H9 (cell line): ENCODE measurements around the gene ALOX5. TPM values are rescaled to one million over a fixed set of nuclear protein-coding genes. Genes with fewer than 3 reads are reported as not detected.

Experiments
- DNase-seq: peaks from one replicate; pipeline ENCODE4 v3.0.0-alpha.2; 2017
- H2AFZ ChIP-seq: one replicate; pipeline ENCODE4 v1.6.1; 2013; ENCODE audit warnings: mild to moderate bottlenecking, low read length, control low read depth, moderate library complexity
- H2AK5ac ChIP-seq: 2 replicates; pipeline ENCODE4 v1.6.1; 2013; ENCODE audit warnings: low read length, control low read depth, mixed read lengths; ENCODE audit not compliant: insufficient read length
- H2BK120ac ChIP-seq: one replicate; pipeline ENCODE4 v1.6.1; 2013; ENCODE audit warnings: low read depth, mild to moderate bottlenecking, low read length, control low read depth, inconsistent platforms; ENCODE audit not compliant: poor library complexity, severe bottlenecking
- H2BK12ac ChIP-seq: 2 replicates; pipeline ENCODE4 v1.6.1; 2013; ENCODE audit warnings: low read length, control low read depth, mixed read lengths, low read depth; ENCODE audit not compliant: insufficient read length
- H2BK15ac ChIP-seq: 2 replicates; pipeline ENCODE4 v1.6.1; 2013; ENCODE audit warnings: low read depth, low read length, control low read depth
- H2BK20ac ChIP-seq: one replicate; pipeline ENCODE4 v1.6.1; 2013; ENCODE audit warnings: low read depth, mild to moderate bottlenecking, low read length, control low read depth, inconsistent platforms; ENCODE audit not compliant: poor library complexity, severe bottlenecking
- H2BK5ac ChIP-seq: 2 replicates; pipeline ENCODE4 v1.6.1; 2013; ENCODE audit warnings: low read length, control low read depth, mixed read lengths; ENCODE audit not compliant: insufficient read length
- H3K14ac ChIP-seq: 2 replicates; pipeline ENCODE4 v1.6.1; 2013; ENCODE audit warnings: low read length, control low read depth; ENCODE audit not compliant: insufficient read depth
- H3K18ac ChIP-seq: 2 replicates; pipeline ENCODE4 v1.6.1; 2013; ENCODE audit warnings: low read depth, mild to moderate bottlenecking, mixed read lengths, low read length, control low read depth; ENCODE audit not compliant: insufficient read length
- H3K23ac ChIP-seq: 2 replicates; pipeline ENCODE4 v1.6.1; 2013; ENCODE audit warnings: low read length, control low read depth, mixed read lengths, low read depth; ENCODE audit not compliant: insufficient read length
- H3K23me2 ChIP-seq: 2 replicates; pipeline ENCODE4 v1.6.1; 2013; ENCODE audit warnings: low read depth, mild to moderate bottlenecking, mixed read lengths, low read length, control low read depth; ENCODE audit not compliant: insufficient read length, poor library complexity, severe bottlenecking
- H3K27ac ChIP-seq: 2 replicates; pipeline ENCODE4 v1.5.1; 2013; ENCODE audit warnings: low read length, control low read depth, mixed read lengths, low read depth; ENCODE audit not compliant: insufficient read length
- H3K27me3 ChIP-seq: 2 replicates; pipeline ENCODE4 v1.6.1; 2013; ENCODE audit warnings: low read length, control low read depth, inconsistent platforms; ENCODE audit not compliant: insufficient read depth
- H3K4ac ChIP-seq: 2 replicates; pipeline ENCODE4 v1.6.1; 2013; ENCODE audit warnings: low read depth, mild to moderate bottlenecking, control low read depth, inconsistent platforms, low read length, moderate library complexity
- H3K4me1 ChIP-seq: 2 replicates; pipeline ENCODE4 v1.6.1; 2013; ENCODE audit warnings: low read length, control low read depth, inconsistent platforms; ENCODE audit not compliant: insufficient read depth
- H3K4me2 ChIP-seq: 2 replicates; pipeline ENCODE4 v1.6.1; 2013; ENCODE audit warnings: low read length, control low read depth, mixed read lengths; ENCODE audit not compliant: insufficient read length, insufficient read depth
- H3K56ac ChIP-seq: 2 replicates; pipeline ENCODE4 v1.6.1; 2013; ENCODE audit warnings: low read depth, mild to moderate bottlenecking, mixed read lengths, low read length, control low read depth; ENCODE audit not compliant: insufficient read length
- H3K79me1 ChIP-seq: 2 replicates; pipeline ENCODE4 v1.6.1; 2013; ENCODE audit warnings: low read depth, mild to moderate bottlenecking, moderate library complexity, low read length, control low read depth, inconsistent platforms; ENCODE audit not compliant: insufficient read depth, poor library complexity, severe bottlenecking
- H3K79me2 ChIP-seq: 2 replicates; pipeline ENCODE4 v1.6.1; 2013; ENCODE audit warnings: low read length, control low read depth, inconsistent platforms; ENCODE audit not compliant: insufficient read depth
- H3K9ac ChIP-seq: 2 replicates; pipeline ENCODE4 v1.6.1; 2013; ENCODE audit warnings: low read length, control low read depth, mixed read lengths; ENCODE audit not compliant: insufficient read length; ENCODE audit errors: extremely low read depth
- H3K9me3 ChIP-seq: one replicate; pipeline ENCODE4 v1.6.1; 2013; ENCODE audit warnings: low read depth, low read length, inconsistent platforms; ENCODE audit not compliant: control insufficient read depth
- H3T11ph ChIP-seq: one replicate; pipeline ENCODE4 v1.6.1; 2013; ENCODE audit warnings: mild to moderate bottlenecking, low read length, control low read depth, inconsistent platforms
- H4K20me1 ChIP-seq: one replicate; pipeline ENCODE4 v1.6.1; 2013; ENCODE audit not compliant: control insufficient read depth, insufficient read length, insufficient read depth
- H4K5ac ChIP-seq: 2 replicates; pipeline ENCODE4 v1.6.1; 2013; ENCODE audit warnings: low read depth, mild to moderate bottlenecking, mixed read lengths, low read length, control low read depth; ENCODE audit not compliant: insufficient read length
- H4K8ac ChIP-seq: replicated peaks from 2 replicates; pipeline ENCODE4 v1.6.1; 2013; ENCODE audit warnings: low read length, control low read depth, mixed read lengths, low read depth; ENCODE audit not compliant: insufficient read length
- H4K91ac ChIP-seq: 2 replicates; pipeline ENCODE4 v1.6.1; 2013; ENCODE audit warnings: low read depth, mild to moderate bottlenecking, moderate library complexity, mixed read lengths, low read length, control low read depth; ENCODE audit not compliant: insufficient read length
- H3K27ac Mint-ChIP-seq, 3 experiments: 2 replicates in 2 of 3; 3 replicates in 1 of 3; pipeline ENCODE4 v1.8.0; 2020 to 2021; ENCODE audit warnings: mixed read lengths in 3 of 3, mild to moderate bottlenecking in 1 of 3, moderate library complexity in 1 of 3
- H3K27me3 Mint-ChIP-seq: 2 replicates; pipeline ENCODE4 v1.8.0; 2021; ENCODE audit warnings: low read depth, mild to moderate bottlenecking, moderate library complexity, mixed read lengths
- H3K36me3 Mint-ChIP-seq, 3 experiments: 2 replicates in 2 of 3; 3 replicates in 1 of 3; pipeline ENCODE4 v1.8.0; 2020 to 2021; ENCODE audit warnings: low read depth in 3 of 3, mixed read lengths in 3 of 3; ENCODE audit not compliant: insufficient read depth in 1 of 3
- H3K4me1 Mint-ChIP-seq, 2 experiments: 2 replicates each; pipeline ENCODE4 v1.8.0; 2020; ENCODE audit warnings: mixed read lengths in 2 of 2
- H3K4me3 Mint-ChIP-seq, 2 experiments: 2 replicates in 1 of 2; 3 replicates in 1 of 2; pipeline ENCODE4 v1.8.0; 2020 to 2021; ENCODE audit warnings: mild to moderate bottlenecking in 2 of 2, mixed read lengths in 2 of 2, moderate library complexity in 1 of 2
- H3K9me3 Mint-ChIP-seq, 2 experiments: 2 replicates in 1 of 2; 3 replicates in 1 of 2; pipeline ENCODE4 v1.8.0; 2020; ENCODE audit warnings: mild to moderate bottlenecking in 2 of 2, mixed read lengths in 2 of 2, moderate library complexity in 1 of 2
- CTCF ChIP-seq: fragments of 200-600 bp; sonication (generic); conservative IDR thresholded peaks from 3 replicates; pipeline ENCODE4 v1.8.0; 2021; ENCODE audit warnings: antibody characterized with exemption, mild to moderate bottlenecking
- WGBS: extraction: QIAGEN DNeasy Blood & Tissue Kit; methylation state at CpG from one replicate; pipeline ENCODE4 v1.1.7; 2013; ENCODE audit warnings: missing lambda C conversion rate, low lambda C conversion rate, mixed read lengths; ENCODE audit not compliant: insufficient read length; ENCODE audit errors: extremely low coverage; 5-methylcytosine and 5-hydroxymethylcytosine counted together
- total RNA-seq: library from RNA; stranded (reverse); gene quantifications from 2 replicates; pipeline ENCODE4 v1.2.1, GENCODE V29; 2021

ALOX5 gene
- total RNA-seq, 1 experiment from 2014 or later = 3.7 TPM

- H3K79me1 ChIP-seq = no peaks in the 10 kb centered on the region
- no peak overlapping the region for H3K27ac Mint-ChIP-seq
- H3K4me3 Mint-ChIP-seq = no peak overlapping the region
- no peak overlapping the region for H2BK12ac ChIP-seq
- H2BK20ac ChIP-seq = no peak overlapping the region
- no peak overlapping the region for H3K14ac ChIP-seq
- H3K9me3 Mint-ChIP-seq = peaks cover 3 to 8% of the 10 kb centered on the region in 2 experiments; a peak in 3 of 5 replicates
- H2BK120ac ChIP-seq = no peak overlapping the region
- H3T11ph ChIP-seq = no peak overlapping the region
- no peak overlapping the region for H2AFZ ChIP-seq
- H3K4me1 ChIP-seq = no peaks in the 10 kb centered on the region; the same call in 1 of the 2 replicates
- H4K91ac ChIP-seq = no peak overlapping the region
- H2AK5ac ChIP-seq = no peak overlapping the region
- H3K27me3 Mint-ChIP-seq = peaks cover 27% of the 10 kb centered on the region
- H4K8ac ChIP-seq = no peak overlapping the region
- H3K79me2 ChIP-seq = no peaks in the 10 kb centered on the region
- no peak overlapping the region for H2BK15ac ChIP-seq
- TF ChIP-seq CTCF = no peak
- H4K5ac ChIP-seq = no peak overlapping the region
- H3K27ac ChIP-seq = no peak overlapping the region
- no peaks in the 10 kb centered on the region for H4K20me1 ChIP-seq
- H3K23me2 ChIP-seq = peaks cover 14% of the 10 kb centered on the region
- no peak overlapping the region for H3K9ac ChIP-seq
- H3K4me1 Mint-ChIP-seq = peaks cover 14 to 18% of the 10 kb centered on the region in 2 experiments
- no peak overlapping the region for H2BK5ac ChIP-seq
- DNase-seq = no peak
- H3K56ac ChIP-seq = peak overlapping the region; percentile 45
- H3K23ac ChIP-seq = no peak overlapping the region
- no peaks in the 10 kb centered on the region for H3K9me3 ChIP-seq
- H3K36me3 Mint-ChIP-seq = peaks cover 0 to 4% (median 2%) of the 10 kb centered on the region in 3 experiments; a peak in 2 of 7 replicates
- H3K4me2 ChIP-seq = no peak overlapping the region
- 100% methylated on average over 1 of the region's 2 CpGs for WGBS
- no peak overlapping the region for H3K4ac ChIP-seq
- H3K27me3 ChIP-seq = no peaks in the 10 kb centered on the region; the same call in 1 of the 2 replicates
- no peak overlapping the region for H3K18ac ChIP-seq
These were observed 42.6 kb downstream of the ALOX5 start for GRCh38 chr10:45416603-45417002.
